Endothelial cell of umbilical vein (primary cell): ENCODE results near the gene NKTR. TPM values are rescaled to one million over a fixed set of nuclear protein-coding genes. Genes with fewer than 3 reads are reported as not detected.

ENCODE experiments used
- BruUV-seq: library from RNA; stranded (reverse); fragments of 400-500 nt; replicated peaks from 2 replicates; lab custom pipeline; 2021; lab: Mats Ljungman, UMichigan
- CTCF ChIA-PET: fragments of 300-600, 350-600 bp; sonication (Branson Sonifier 250); formaldehyde crosslinking; loops from one replicate; lab custom pipeline; 2021; ENCODE audit warnings: antibody characterized with exemption, inconsistent platforms; lab: Charles Lee
- POLR2A ChIA-PET: fragments of 300-600, 350-600 bp; sonication (Branson Sonifier 250); formaldehyde crosslinking; loops from one replicate; lab custom pipeline; 2021; ENCODE audit warnings: antibody characterized with exemption, inconsistent platforms; lab: Charles Lee
- DNase-seq: peaks from one replicate; pipeline ENCODE4 v3.0.0-alpha.2; 2011; ENCODE audit warnings: low read depth, low spot score
- FAIRE-seq: peaks from 2 replicates; lab custom pipeline; 2011; peaks lifted over from hg19 to GRCh38; lab: Jason Lieb, UNC
- H2AFZ ChIP-seq: 2 replicates; pipeline ENCODE4 v1.6.0; 2012; ENCODE audit warnings: low read depth, low read length, control low read depth, inconsistent platforms
- H3K27ac ChIP-seq: 2 replicates; pipeline ENCODE4 v1.5.1; 2011; ENCODE audit warnings: low read depth, mild to moderate bottlenecking, control low read depth, low read length, moderate library complexity; ENCODE audit not compliant: insufficient read depth
- H3K27me3 ChIP-seq, 2 experiments: 2 replicates each; pipeline versions ENCODE4 v1.6.0 to v1.6.1; 2011; ENCODE audit warnings: low read length in 2 of 2, mixed read lengths in 1 of 2; ENCODE audit not compliant: control insufficient read depth in 2 of 2, insufficient read depth in 2 of 2
- H3K36me3 ChIP-seq, 2 experiments: 2 replicates in 1 of 2; 3 replicates in 1 of 2; pipeline ENCODE4 v1.5.1; 2011; ENCODE audit warnings: low read length in 2 of 2, mild to moderate bottlenecking in 1 of 2, moderate library complexity in 1 of 2; ENCODE audit not compliant: control insufficient read depth in 2 of 2, insufficient read depth in 2 of 2; ENCODE audit errors: extremely low read depth in 1 of 2
- H3K4me1 ChIP-seq: 3 replicates; pipeline ENCODE4 v1.5.1; 2011; ENCODE audit warnings: mild to moderate bottlenecking, low read length; ENCODE audit not compliant: control insufficient read depth, insufficient read depth; ENCODE audit errors: extremely low read depth
- H3K4me2 ChIP-seq: 2 replicates; pipeline ENCODE4 v1.6.1; 2011; ENCODE audit warnings: low read length, control low read depth, mixed read lengths; ENCODE audit not compliant: insufficient read depth
- H3K4me3 ChIP-seq, 3 experiments: fragments of 200-600 bp in 1 of 3; sonication (generic), shearing (Covaris generic) in 1 of 3; replicated peaks in 1 of 3; 2 replicates each; pipeline ENCODE4 v1.5.1; 2011 to 2016; ENCODE audit warnings: control low read depth in 3 of 3, low read length in 3 of 3, mild to moderate bottlenecking in 2 of 3, inconsistent platforms in 1 of 3, low read depth in 1 of 3, moderate library complexity in 1 of 3; ENCODE audit not compliant: insufficient read depth in 1 of 3
- H3K79me2 ChIP-seq: 2 replicates; pipeline ENCODE4 v1.6.0; 2012; ENCODE audit warnings: low read length, inconsistent platforms; ENCODE audit not compliant: control insufficient read depth, insufficient read depth
- H3K9ac ChIP-seq: replicated peaks from 2 replicates; pipeline ENCODE3; 2011; ENCODE audit warnings: low read length, control low read depth; ENCODE audit not compliant: insufficient read depth; ENCODE audit errors: extremely low read depth
- H3K9me1 ChIP-seq: replicated peaks from 3 replicates; pipeline ENCODE4 v1.6.0; 2011; ENCODE audit warnings: mild to moderate bottlenecking, low read length; ENCODE audit not compliant: control insufficient read depth, insufficient read depth; ENCODE audit errors: extremely low read depth
- H3K9me3 ChIP-seq: replicated peaks from 2 replicates; pipeline ENCODE4 v1.5.1; 2012; ENCODE audit warnings: low read length, inconsistent platforms; ENCODE audit not compliant: control insufficient read depth, insufficient read depth
- H4K20me1 ChIP-seq: replicated peaks from 2 replicates; pipeline ENCODE3; 2011; ENCODE audit warnings: mild to moderate bottlenecking, low read length; ENCODE audit not compliant: control insufficient read depth, insufficient read depth; ENCODE audit errors: extremely low read depth
- EZH2 ChIP-seq: IDR thresholded peaks from 2 replicates; pipeline ENCODE4 v1.6.1; 2012; ENCODE audit warnings: borderline replicate concordance, low read depth, mild to moderate bottlenecking, moderate library complexity, low read length, inconsistent platforms; ENCODE audit not compliant: severe bottlenecking
- FOS ChIP-seq: IDR thresholded peaks from 2 replicates; pipeline ENCODE4 v1.6.1; 2011; ENCODE audit warnings: mild to moderate bottlenecking, low read length, moderate library complexity, borderline replicate concordance; ENCODE audit not compliant: insufficient read depth
- GATA2 ChIP-seq: IDR thresholded peaks from 2 replicates; pipeline ENCODE4 v1.7.0; 2011; ENCODE audit warnings: low read depth, mild to moderate bottlenecking, moderate library complexity, mixed read lengths, low read length; ENCODE audit not compliant: insufficient read length, insufficient read depth
- JUN ChIP-seq: IDR thresholded peaks from 2 replicates; pipeline ENCODE4 v1.6.1; 2011; ENCODE audit warnings: borderline replicate concordance, low read depth; ENCODE audit not compliant: insufficient read length, insufficient read depth
- POLR2A ChIP-seq: IDR thresholded peaks from 2 replicates; pipeline ENCODE4 v1.6.1; 2012; ENCODE audit warnings: low read depth, mild to moderate bottlenecking, control low read depth, low read length
- POLR2AphosphoS5 ChIP-seq: IDR thresholded peaks from 2 replicates; pipeline ENCODE4 v1.6.1; 2012; ENCODE audit warnings: low read depth, mild to moderate bottlenecking, control low read depth, low read length, moderate library complexity; ENCODE audit not compliant: insufficient read depth
- dilution Hi-C: fragments of 300-500 bp; cut with MboI; formaldehyde crosslinking; loops from one replicate; pipeline ENCODE4 v1.15.0; 2019; ENCODE audit warnings: low sequenced_read_pairs; ENCODE audit not compliant: extremely low pct_ligation_motif_present
- intact Hi-C: fragments of 100-400 bp; cut with micrococcal nuclease; formaldehyde crosslinking; loops from one replicate; pipeline ENCODE4 v1.10.0; 2022
- polyA plus RNA-seq, 4 experiments: library from polyadenylated mRNA; depleted of rRNA in 3 of 4; stranded (reverse) in 3 of 4; unstranded in 1 of 4; fragments of >200 nt; gene quantifications; 2 replicates each; pipeline versions ENCODE4 v1.2.1 to v1.2.3, GENCODE V29; 2011 to 2012; ENCODE audit warnings: missing spikeins in 1 of 4
- total RNA-seq: library from RNA; stranded (reverse); gene quantifications from 2 replicates; pipeline ENCODE4 v1.2.3, GENCODE V29; 2021
- TF ChIP-seq, protein P1 (sequence below), 2 donors: IDR thresholded peaks; 1 replicate in 1 of 2; 2 replicates in 1 of 2; pipeline ENCODE4 v1.5.1; 2011; ENCODE audit warnings: low read length in 2 of 2, mild to moderate bottlenecking in 2 of 2, moderate library complexity in 2 of 2, control low read depth in 1 of 2, inconsistent platforms in 1 of 2, low read depth in 1 of 2; ENCODE audit not compliant: insufficient read depth in 1 of 2; ENCODE audit errors: extremely low read depth in 1 of 2
- TF ChIP-seq, protein P2 (sequence below): IDR thresholded peaks from 2 replicates; pipeline ENCODE4 v1.6.1; 2011; ENCODE audit not compliant: insufficient read depth, insufficient read length

The NKTR gene
- total and polyA plus RNA-seq, 2 donors (not counting 3 experiments of a cell fraction or from before 2014, with no cell fraction given), result 27.4 to 99.0 TPM

DNA sequence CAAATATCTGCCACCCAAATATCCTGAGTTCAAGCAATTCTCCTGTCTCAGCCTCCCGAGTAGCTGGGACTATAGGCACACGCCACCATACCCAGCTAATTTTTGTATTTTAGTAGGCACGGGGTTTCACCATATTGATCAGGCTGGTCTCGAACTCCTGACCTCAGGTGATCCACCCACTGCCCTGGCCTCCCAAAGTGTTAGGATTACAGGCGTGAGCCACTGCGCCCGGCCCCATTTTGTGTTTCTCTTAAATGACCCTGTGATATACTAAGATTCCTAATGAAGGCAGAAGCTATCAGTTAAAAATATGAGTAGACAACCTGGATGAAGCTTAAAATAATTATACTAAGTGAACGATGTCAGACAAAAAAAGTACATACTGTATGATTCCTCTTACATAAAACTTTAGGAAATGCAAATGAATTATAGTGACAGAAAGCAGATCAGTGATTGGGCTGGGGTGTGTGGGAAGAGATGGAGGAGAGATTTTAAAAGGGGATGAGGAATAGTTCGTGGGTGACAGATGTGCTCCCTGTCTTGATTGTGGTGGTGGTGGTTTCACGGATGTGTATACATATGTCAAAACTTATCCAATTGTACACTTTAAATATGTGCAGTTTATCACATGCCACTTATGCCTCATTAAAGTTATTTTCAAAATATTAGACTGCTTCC is 81.0 kb downstream of the NKTR start:
- Histone ChIP-seq H3K4me2 (no peak overlapping the region), H2AFZ (no peak overlapping the region), H3K9me3 (no peaks in the 10 kb centered on the region), H3K4me1 (no peaks in the 10 kb centered on the region), H3K27ac (no peak overlapping the region), H3K27me3 (peaks cover 20 to 35% of the 10 kb centered on the region in 2 experiments), H3K9ac (no peak overlapping the region), H3K79me2 (no peaks in the 10 kb centered on the region), H3K9me1 (no peaks in the 10 kb centered on the region), H3K36me3 (no peaks in the 10 kb centered on the region), H4K20me1 (no peaks in the 10 kb centered on the region), H3K4me3 (no peak overlapping the region)
- dilution Hi-C loops, result no loop called here
- no peak for DNase-seq
- FAIRE-seq, result no peak
- TF ChIP-seq POLR2AphosphoS5 (no peak), EZH2 (no peak), GATA2 (no peak), JUN (no peak), POLR2A (no peak), FOS (no peak)
- TF ChIP-seq, protein P1, sequence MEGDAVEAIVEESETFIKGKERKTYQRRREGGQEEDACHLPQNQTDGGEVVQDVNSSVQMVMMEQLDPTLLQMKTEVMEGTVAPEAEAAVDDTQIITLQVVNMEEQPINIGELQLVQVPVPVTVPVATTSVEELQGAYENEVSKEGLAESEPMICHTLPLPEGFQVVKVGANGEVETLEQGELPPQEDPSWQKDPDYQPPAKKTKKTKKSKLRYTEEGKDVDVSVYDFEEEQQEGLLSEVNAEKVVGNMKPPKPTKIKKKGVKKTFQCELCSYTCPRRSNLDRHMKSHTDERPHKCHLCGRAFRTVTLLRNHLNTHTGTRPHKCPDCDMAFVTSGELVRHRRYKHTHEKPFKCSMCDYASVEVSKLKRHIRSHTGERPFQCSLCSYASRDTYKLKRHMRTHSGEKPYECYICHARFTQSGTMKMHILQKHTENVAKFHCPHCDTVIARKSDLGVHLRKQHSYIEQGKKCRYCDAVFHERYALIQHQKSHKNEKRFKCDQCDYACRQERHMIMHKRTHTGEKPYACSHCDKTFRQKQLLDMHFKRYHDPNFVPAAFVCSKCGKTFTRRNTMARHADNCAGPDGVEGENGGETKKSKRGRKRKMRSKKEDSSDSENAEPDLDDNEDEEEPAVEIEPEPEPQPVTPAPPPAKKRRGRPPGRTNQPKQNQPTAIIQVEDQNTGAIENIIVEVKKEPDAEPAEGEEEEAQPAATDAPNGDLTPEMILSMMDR (IDR thresholded peaks at IDR 0.05; ENCODE audit: extremely low read depth in 1 of 2, insufficient read depth in 1 of 2, low read depth in 1 of 2, low read length in 2 of 2), result no peak
- TF ChIP-seq, protein P2, sequence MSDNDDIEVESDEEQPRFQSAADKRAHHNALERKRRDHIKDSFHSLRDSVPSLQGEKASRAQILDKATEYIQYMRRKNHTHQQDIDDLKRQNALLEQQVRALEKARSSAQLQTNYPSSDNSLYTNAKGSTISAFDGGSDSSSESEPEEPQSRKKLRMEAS, result no peak
- ChIA-PET POLR2A (no interaction called here), CTCF (interaction anchor here (1.3 kb wide), 1 partner anchor 12 kb away, joined by 4 read pairs; no protein-coding TSS in a partner anchor)
- intact Hi-C loops, result no loop called here
- no TSS peak for BruUV-seq
